SKM-1 (cell line): Measurements from ENCODE around the gene BICRA.
"Not testable (repeated sequence)": the region's sequence is repeated elsewhere in the genome, so short reads cannot be mapped to it uniquely, and the experiment has no call there.

Experiments used
- DNase-seq: peaks from one replicate; lab custom pipeline; 2025; ENCODE audit not compliant: unreplicated experiment; lab: John Stamatoyannopoulos, UW

Gene BICRA

GRCh38 chr19:47660435-47660832, 51.5 kb downstream of the BICRA start:
- DNase-seq = no peak

- DNase-seq = no peak
Measured at GRCh38 chr19:47661161-47661560, 52.2 kb downstream of the BICRA start.

GRCh38 chr19:47661611-47662010, 52.7 kb downstream of the BICRA start:
- no peak for DNase-seq

GRCh38 chr19:47663435-47663910, 54.5 kb downstream of the BICRA start:
- no peak for DNase-seq

DNA sequence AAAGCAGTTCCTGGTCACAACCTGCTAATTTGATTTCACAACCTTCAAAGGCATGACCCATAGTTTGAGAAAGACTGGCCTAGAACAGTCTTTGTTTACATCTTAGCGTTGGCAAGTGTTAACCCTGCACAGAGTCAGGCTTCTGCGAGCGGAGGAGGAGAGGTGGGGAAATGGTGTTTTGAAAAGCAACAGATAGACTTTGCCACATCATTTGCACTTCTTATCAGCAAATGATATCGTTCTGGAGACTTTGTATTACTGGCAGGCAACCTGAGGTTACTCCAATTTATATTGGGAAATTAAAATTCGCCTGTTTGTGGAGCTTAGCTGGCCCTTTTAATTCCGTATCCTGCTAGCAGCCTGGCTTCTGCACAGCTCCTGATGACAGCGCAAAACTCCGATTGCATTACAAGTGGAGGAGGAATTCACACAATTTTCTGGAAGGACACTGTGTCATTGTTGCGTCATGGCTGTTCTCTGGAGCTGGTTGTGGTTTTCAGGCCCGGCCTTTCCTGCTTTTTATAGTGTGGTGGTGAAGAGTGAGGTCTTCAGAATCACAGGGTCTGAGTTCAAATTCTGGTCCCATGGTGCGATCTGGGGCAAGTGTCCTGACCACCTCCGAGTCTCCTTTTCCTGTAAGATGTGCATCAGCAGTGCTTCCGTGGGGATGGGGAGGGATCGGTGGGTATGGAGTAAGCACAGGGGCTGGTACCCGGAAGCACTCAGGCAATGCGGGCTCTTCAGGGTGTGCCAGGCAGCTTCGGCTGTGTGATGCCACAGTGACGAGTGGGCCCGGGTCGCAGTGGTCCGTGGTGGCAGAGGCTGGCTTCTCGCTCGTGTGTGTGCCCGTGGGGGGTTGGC, 55.2 kb downstream of the BICRA start:
- DNase-seq = peak; percentile 4

GRCh38 chr19:47668556-47668955, 59.6 kb downstream of the BICRA start:
- not testable (repeated sequence) for DNase-seq

DNA sequence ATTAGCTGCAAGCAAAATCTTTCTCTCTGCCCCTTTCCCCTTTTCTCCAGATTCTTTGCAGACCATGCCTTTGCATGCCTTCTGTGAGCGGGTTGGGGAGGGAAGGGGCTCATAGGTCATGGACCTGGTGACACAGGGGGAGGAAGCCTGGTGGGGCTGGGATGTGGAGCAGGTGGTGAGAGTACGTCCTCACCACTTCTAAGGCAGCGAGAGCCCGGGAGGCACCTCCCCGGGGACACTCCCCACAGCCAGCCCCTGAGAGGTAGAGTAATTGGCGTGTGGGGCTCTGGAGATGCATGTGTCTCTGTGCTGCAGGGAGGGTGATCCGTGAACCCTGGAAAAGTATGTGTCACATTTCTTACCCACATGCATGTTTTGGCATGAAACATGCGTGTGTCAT, 61.8 kb downstream of the BICRA start:
- DNase-seq = no peak

DNA sequence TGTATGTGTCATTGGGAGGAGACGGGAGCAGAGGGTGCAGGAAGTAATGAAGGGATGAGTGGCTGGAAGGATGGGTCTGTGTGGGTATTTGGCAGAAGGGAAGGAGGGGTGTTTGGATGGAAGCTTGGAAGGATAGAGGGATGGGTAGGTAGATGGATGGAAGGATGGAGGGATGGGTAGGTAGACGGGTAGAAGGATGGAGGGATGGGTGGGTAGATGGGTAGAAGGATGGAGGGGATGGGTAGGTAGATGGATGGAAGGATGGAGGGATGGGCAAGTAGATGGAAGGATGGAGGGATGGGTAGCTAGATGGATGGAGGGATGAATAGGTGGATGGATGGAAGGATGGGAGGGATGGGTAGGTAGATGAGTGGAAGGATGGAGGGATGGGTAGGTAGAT, 62.6 kb downstream of the BICRA start:
- no peak for DNase-seq

DNA sequence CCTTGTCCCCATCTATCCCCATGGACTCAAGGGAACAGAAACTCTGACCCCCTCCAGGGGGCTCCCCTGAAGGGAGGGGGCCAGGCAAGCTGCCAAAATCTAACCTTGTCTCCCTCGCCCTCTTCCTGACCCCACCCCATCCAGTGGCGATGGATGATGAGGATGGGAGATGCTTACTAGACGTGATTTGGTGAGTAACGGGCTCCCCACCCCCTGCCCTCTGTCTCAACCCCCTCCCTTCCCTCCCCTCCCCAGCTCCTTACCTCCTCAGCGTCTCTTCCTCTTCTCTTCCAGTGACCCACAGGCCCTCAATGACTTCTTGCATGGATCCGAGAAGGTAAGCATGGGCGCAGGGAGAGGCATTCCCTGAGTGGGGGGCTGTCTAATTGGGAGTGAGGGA, 64.5 kb downstream of the BICRA start:
- no peak for DNase-seq

DNA sequence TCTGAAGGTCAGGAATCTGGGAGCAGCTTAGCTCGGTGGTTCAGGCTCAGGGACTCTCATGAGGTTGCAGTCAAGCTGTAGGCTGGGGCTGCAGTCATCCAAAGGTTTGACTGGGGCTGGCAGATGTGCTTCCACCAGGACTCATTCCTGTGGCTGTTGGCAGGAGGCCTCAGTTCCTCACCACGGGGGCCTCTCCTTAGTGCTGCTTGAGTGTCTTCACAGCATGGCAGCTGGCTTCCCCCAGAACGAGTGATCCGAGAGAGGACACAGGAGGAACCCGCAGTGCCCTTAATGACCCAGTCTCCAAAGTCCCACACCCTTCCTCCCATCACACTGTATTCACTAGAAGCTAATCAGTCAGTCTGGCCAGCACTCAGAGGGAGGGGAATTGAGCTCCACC, 65.6 kb downstream of the BICRA start:
- no peak for DNase-seq

GRCh38 chr19:47675271-47675670, 66.3 kb downstream of the BICRA start:
- no peak for DNase-seq

DNA sequence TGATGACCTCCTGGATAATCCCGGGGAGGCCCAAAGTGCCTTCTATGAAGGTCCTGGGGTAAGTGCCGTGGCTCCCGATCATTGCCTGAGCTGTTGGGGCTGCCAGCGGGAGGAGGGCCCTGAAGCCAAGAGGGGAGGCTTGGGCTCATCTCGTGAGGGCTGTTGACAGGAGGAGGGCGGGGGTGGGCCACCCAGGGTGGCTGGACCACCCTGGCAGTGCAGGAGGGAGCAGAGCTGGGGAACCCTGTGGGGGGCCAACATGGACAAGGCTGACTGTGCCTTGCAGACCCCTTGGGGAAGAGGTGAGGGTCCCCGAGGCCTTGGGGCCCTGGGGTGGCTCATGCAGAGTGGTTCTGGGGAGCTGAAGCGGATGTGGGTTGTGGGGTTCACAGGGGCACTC, 66.9 kb downstream of the BICRA start:
- DNase-seq = no peak

DNA sequence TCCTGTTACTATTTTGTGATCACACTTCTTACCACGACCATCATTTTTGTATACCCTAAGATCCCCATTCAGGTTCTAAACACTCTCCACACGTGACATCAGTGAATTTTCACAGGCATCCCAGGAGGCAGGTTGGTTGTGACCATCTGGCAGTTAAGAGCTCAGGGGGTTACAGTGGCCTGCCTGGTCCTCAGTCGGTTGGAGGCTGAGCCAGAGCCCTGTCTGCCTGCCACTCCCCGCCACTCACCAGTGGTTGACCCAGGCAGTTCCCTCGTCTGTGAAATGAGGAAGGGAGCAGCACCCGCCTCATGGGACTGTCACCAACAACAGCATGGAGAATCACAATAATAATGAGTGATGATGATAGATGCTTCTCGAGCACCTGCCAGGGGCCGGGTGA, 67.9 kb downstream of the BICRA start:
- DNase-seq = no peak

- no peak for DNase-seq
Measured at GRCh38 chr19:47679251-47679900, 70.4 kb downstream of the BICRA start.

DNA sequence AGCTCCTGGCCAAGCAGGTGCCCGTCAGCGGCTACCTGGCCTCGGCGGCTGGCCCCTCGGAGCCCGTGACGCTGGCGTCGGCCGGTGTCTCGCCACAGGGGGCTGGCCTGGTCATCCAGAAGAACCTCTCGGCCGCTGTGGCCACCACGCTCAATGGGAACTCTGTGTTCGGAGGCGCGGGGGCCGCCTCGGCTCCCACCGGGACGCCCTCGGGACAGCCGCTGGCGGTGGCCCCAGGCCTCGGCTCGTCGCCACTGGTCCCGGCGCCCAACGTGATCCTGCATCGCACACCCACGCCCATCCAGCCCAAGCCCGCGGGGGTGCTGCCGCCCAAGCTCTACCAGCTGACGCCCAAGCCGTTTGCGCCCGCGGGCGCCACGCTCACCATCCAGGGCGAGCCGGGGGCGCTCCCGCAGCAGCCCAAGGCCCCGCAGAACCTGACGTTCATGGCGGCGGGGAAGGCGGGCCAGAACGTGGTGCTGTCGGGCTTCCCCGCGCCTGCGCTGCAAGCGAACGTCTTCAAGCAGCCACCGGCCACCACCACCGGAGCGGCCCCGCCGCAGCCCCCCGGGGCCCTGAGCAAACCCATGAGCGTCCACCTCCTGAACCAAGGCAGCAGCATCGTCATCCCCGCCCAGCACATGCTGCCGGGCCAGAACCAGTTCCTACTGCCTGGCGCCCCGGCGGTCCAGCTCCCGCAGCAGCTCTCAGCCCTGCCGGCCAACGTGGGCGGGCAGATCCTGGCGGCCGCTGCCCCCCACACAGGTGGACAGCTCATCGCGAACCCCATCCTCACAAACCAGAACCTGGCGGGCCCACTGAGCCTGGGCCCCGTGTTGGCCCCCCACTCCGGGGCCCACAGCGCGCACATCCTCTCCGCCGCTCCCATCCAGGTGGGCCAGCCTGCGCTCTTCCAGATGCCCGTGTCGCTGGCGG, 71.3 kb downstream of the BICRA start:
- no peak for DNase-seq

DNA sequence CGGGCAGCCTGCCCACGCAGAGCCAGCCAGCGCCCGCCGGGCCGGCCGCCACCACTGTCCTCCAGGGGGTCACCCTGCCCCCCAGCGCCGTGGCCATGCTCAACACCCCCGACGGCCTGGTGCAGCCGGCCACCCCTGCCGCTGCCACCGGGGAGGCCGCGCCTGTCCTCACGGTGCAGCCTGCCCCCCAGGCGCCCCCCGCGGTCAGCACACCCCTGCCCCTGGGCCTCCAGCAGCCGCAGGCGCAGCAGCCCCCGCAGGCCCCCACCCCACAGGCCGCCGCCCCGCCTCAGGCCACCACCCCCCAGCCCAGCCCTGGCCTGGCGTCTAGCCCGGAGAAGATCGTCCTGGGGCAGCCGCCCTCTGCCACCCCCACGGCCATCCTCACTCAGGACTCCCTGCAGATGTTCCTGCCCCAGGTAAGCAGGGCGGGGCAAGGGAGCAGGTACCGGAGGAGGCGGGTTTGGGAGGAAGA, 72.0 kb downstream of the BICRA start:
- no peak for DNase-seq

GRCh38 chr19:47681388-47681787, 72.5 kb downstream of the BICRA start:
- no peak for DNase-seq

DNA sequence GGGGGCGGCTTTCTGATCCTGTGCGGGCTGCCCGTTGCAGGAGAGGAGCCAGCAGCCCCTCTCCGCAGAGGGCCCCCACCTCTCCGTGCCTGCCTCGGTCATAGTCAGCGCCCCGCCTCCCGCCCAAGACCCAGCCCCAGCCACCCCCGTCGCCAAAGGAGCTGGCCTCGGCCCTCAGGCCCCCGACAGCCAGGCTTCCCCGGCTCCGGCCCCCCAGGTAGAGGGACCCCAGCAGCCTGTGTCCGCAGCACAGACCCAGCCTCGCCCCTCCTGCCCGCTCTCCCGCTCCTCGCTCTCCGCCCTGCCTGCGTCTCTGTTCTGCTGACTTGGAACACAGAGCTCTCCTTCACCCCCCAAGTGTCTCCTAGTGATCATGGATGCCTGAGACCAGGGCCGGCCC, 73.0 kb downstream of the BICRA start:
- DNase-seq = no peak

GRCh38 chr19:47682939-47683338, 74.0 kb downstream of the BICRA start:
- DNase-seq = no peak

- DNase-seq = no peak
Measured at GRCh38 chr19:47686679-47687450, 77.9 kb downstream of the BICRA start.
